Thyroid gland (tissue), 4 donors: ENCODE results near the gene TAAR9.

Experiments
- POLR2A ChIP-seq, 2 donors: fragments of 450-650 bp; IDR thresholded peaks; one replicate each; pipeline ENCODE4 v1.6.1; 2017; ENCODE audit warnings: antibody characterized with exemption in 2 of 2, mild to moderate bottlenecking in 2 of 2, moderate library complexity in 1 of 2
- TF ChIP-seq, protein P1 (sequence below), 6 experiments: fragments of 200-600 bp in 3 of 6; fragments of 450-650 bp in 3 of 6; sonication (generic) in 3 of 6; IDR thresholded peaks; one replicate each; pipeline ENCODE4 v1.5.1; 2016 to 2019; ENCODE audit warnings: antibody characterized with exemption in 6 of 6, mild to moderate bottlenecking in 2 of 6, inconsistent platforms in 1 of 6, moderate library complexity in 1 of 6

DNA sequence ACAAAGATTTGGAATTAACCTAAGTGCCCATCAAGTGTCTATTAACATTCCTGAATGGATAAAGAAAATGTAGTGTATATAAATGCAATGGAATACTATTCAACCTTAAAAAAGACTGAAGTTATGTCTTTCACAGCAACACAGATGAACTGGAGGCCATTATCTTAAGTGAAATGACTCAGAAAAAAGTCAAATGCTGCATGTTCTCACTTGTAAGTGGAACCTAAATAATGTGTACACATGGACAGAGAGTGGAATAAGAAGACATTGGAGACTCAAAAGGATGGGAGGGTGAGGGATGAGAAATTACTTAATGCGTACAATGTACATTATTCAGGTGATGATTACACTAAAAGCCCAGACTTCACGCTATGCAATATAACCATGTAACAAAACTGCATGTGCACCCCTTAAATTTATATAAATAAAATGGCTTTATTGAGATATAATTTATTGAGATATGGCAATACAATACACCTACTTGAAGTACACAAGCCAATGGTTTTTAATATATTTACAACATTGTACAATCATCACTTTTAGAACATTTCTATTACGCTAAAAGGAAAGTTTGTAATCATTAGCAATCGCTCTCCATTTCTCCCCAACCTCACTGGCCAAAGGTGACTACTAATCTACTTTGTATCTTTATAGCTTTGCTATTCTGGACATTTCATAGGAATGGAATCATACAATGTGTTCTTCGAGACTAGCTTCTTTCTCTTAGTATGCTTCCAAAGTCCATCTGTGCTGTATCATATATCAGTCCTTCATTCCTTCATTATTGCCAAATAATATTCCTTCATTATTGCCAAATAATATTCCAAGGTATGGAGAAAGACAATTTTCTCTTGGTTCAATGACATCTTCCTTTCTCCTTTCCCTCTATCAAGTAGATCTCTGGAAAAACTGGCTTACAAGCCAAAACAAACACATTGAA lies 30.9 kb upstream of the TAAR9 start:
- TF ChIP-seq, protein P1, sequence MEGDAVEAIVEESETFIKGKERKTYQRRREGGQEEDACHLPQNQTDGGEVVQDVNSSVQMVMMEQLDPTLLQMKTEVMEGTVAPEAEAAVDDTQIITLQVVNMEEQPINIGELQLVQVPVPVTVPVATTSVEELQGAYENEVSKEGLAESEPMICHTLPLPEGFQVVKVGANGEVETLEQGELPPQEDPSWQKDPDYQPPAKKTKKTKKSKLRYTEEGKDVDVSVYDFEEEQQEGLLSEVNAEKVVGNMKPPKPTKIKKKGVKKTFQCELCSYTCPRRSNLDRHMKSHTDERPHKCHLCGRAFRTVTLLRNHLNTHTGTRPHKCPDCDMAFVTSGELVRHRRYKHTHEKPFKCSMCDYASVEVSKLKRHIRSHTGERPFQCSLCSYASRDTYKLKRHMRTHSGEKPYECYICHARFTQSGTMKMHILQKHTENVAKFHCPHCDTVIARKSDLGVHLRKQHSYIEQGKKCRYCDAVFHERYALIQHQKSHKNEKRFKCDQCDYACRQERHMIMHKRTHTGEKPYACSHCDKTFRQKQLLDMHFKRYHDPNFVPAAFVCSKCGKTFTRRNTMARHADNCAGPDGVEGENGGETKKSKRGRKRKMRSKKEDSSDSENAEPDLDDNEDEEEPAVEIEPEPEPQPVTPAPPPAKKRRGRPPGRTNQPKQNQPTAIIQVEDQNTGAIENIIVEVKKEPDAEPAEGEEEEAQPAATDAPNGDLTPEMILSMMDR (IDR thresholded peaks at IDR 0.05) = no peak
- TF ChIP-seq POLR2A (IDR thresholded peaks at IDR 0.05) = no peak
